Effector memory CD8-positive, alpha-beta T cell (primary cell): ENCODE measurements around the gene VCPKMT.

ENCODE experiments used
- ATAC-seq: fragments of 150-1000 bp; cut with Tn5 transposase; replicated peaks from 2 replicates; pipeline ENCODE4 v1.10.0; 2021; ENCODE audit warnings: mild to moderate bottlenecking, moderate library complexity
- DNase-seq, 3 experiments: peaks; one replicate each; pipeline ENCODE4 v3.0.0; 2021
- H3K27ac Mint-ChIP-seq, 2 donors: one replicate each; pipeline ENCODE4 v1.8.0; 2022; ENCODE audit warnings: mild to moderate bottlenecking in 2 of 2, mixed read lengths in 2 of 2, moderate library complexity in 2 of 2
- H3K27me3 Mint-ChIP-seq, 2 donors: one replicate each; pipeline ENCODE4 v1.8.0; 2022; ENCODE audit warnings: mixed read lengths in 2 of 2
- H3K36me3 Mint-ChIP-seq: one replicate; pipeline ENCODE4 v1.8.0; 2022; ENCODE audit warnings: mild to moderate bottlenecking, moderate library complexity, mixed read lengths; ENCODE audit not compliant: insufficient read depth
- H3K4me1 Mint-ChIP-seq, 2 donors: one replicate each; pipeline ENCODE4 v1.8.0; 2022; ENCODE audit warnings: low read depth in 2 of 2, mixed read lengths in 2 of 2
- H3K4me3 Mint-ChIP-seq, 2 donors: one replicate each; pipeline ENCODE4 v1.8.0; 2022; ENCODE audit warnings: mild to moderate bottlenecking in 2 of 2, mixed read lengths in 2 of 2, moderate library complexity in 2 of 2
- H3K9me3 Mint-ChIP-seq, 2 donors: one replicate each; pipeline ENCODE4 v1.8.0; 2022; ENCODE audit warnings: mixed read lengths in 2 of 2
- total RNA-seq, 9 experiments: gene quantifications; one replicate each; lab custom pipeline; 2026; lab: John Stamatoyannopoulos, UW

VCPKMT gene
- 22.0 to 30.5 (median 28.3) reads per million in 9 experiments for total RNA-seq

GRCh38 chr14:50116181-50116956, at the start of gene VCPKMT:
Gene VCPKMT, minus strand, starts transcription at chr14:50116572. Its CDS starts 20 bp downstream, at chr14:50116552.
- peaks cover 48% of the 10 kb centered on the region for H3K36me3 Mint-ChIP-seq
- H3K27me3 Mint-ChIP-seq, result no peaks in the 10 kb centered on the region
- H3K4me1 Mint-ChIP-seq, result peaks cover 9 to 19% of the 10 kb centered on the region in 2 donors
- ATAC-seq (peak; percentile 97), DNase-seq (peak; percentile 95 to 97 (median 97))
- H3K27ac Mint-ChIP-seq, result peak within 1 kb of the TSS; percentile 96 to 97
- no peaks in the 10 kb centered on the region for H3K9me3 Mint-ChIP-seq
- peak within 1 kb of the TSS; percentile 92 to 93 for H3K4me3 Mint-ChIP-seq

GRCh38 chr14:50156111-50156510, 39.7 kb upstream of the VCPKMT start:
- DNase-seq, result no peak
- H3K27me3 Mint-ChIP-seq, result no peaks in the 10 kb centered on the region
- H3K27ac Mint-ChIP-seq, result no peak overlapping the region
- H3K4me1 Mint-ChIP-seq, result no peaks in the 10 kb centered on the region
- H3K36me3 Mint-ChIP-seq, result peaks cover 39% of the 10 kb centered on the region
- no peaks in the 10 kb centered on the region for H3K9me3 Mint-ChIP-seq
- no peak overlapping the region for H3K4me3 Mint-ChIP-seq
- no peak for ATAC-seq

- no peaks in the 10 kb centered on the region for H3K9me3 Mint-ChIP-seq
- no peak overlapping the region for H3K4me3 Mint-ChIP-seq
- DNase-seq (no peak), ATAC-seq (no peak)
- peak overlapping the region in 1 of 2 donors; percentile 44 for H3K27ac Mint-ChIP-seq
- no peaks in the 10 kb centered on the region for H3K27me3 Mint-ChIP-seq
- H3K36me3 Mint-ChIP-seq, result peaks cover 52% of the 10 kb centered on the region
- H3K4me1 Mint-ChIP-seq, result no peaks in the 10 kb centered on the region
Measured at GRCh38 chr14:50148799-50149198, 32.4 kb upstream of the VCPKMT start.

- Mint-ChIP-seq H3K4me3 (no peak overlapping the region), H3K36me3 (no peaks in the 10 kb centered on the region), H3K9me3 (no peaks in the 10 kb centered on the region), H3K27me3 (no peaks in the 10 kb centered on the region), H3K27ac (no peak overlapping the region), H3K4me1 (no peaks in the 10 kb centered on the region)
- DNase-seq (no peak), ATAC-seq (no peak)
Measured at GRCh38 chr14:50139192-50139591, 22.8 kb upstream of the VCPKMT start.

GRCh38 chr14:50127802-50128201, 11.4 kb upstream of the VCPKMT start:
- Mint-ChIP-seq H3K4me3 (no peak overlapping the region), H3K27me3 (no peaks in the 10 kb centered on the region), H3K36me3 (peaks cover 22% of the 10 kb centered on the region), H3K27ac (peak overlapping the region in 1 of 2 donors; percentile 44), H3K4me1 (no peaks in the 10 kb centered on the region), H3K9me3 (no peaks in the 10 kb centered on the region)
- no peak for DNase-seq
- ATAC-seq, result no peak

- Mint-ChIP-seq H3K27ac (no peak overlapping the region), H3K4me3 (no peak overlapping the region), H3K4me1 (no peaks in the 10 kb centered on the region), H3K36me3 (peaks cover 9% of the 10 kb centered on the region), H3K9me3 (no peaks in the 10 kb centered on the region), H3K27me3 (no peaks in the 10 kb centered on the region)
- no peak for DNase-seq
- no peak for ATAC-seq
Measured at GRCh38 chr14:50123062-50123461, 6.7 kb upstream of the VCPKMT start.

GRCh38 chr14:50122291-50122690, 5.9 kb upstream of the VCPKMT start:
- no peaks in the 10 kb centered on the region for H3K4me1 Mint-ChIP-seq
- no peaks in the 10 kb centered on the region for H3K9me3 Mint-ChIP-seq
- no peak overlapping the region for H3K27ac Mint-ChIP-seq
- no peaks in the 10 kb centered on the region for H3K27me3 Mint-ChIP-seq
- no peak for DNase-seq
- ATAC-seq, result no peak
- H3K4me3 Mint-ChIP-seq, result no peak overlapping the region
- H3K36me3 Mint-ChIP-seq, result peaks cover 12% of the 10 kb centered on the region

- Mint-ChIP-seq H3K4me1 (peaks cover 4 to 6% of the 10 kb centered on the region in 2 donors), H3K36me3 (peaks cover 14% of the 10 kb centered on the region), H3K9me3 (no peaks in the 10 kb centered on the region), H3K4me3 (no peak overlapping the region), H3K27ac (peak overlapping the region in 1 of 2 donors; percentile 15), H3K27me3 (no peaks in the 10 kb centered on the region)
- ATAC-seq (no peak), DNase-seq (no peak)
Measured at GRCh38 chr14:50121486-50121885, 5.1 kb upstream of the VCPKMT start.

- Mint-ChIP-seq H3K9me3 (no peaks in the 10 kb centered on the region), H3K27me3 (no peaks in the 10 kb centered on the region), H3K27ac (no peak overlapping the region), H3K4me1 (peaks cover 9 to 19% of the 10 kb centered on the region in 2 donors), H3K4me3 (no peak overlapping the region), H3K36me3 (peaks cover 39% of the 10 kb centered on the region)
- no peak for ATAC-seq
- no peak for DNase-seq
Measured at GRCh38 chr14:50117456-50117855, 1.1 kb upstream of the VCPKMT start.

- Mint-ChIP-seq H3K36me3 (peaks cover 44% of the 10 kb centered on the region), H3K4me1 (peaks cover 9 to 19% of the 10 kb centered on the region in 2 donors), H3K9me3 (no peaks in the 10 kb centered on the region), H3K4me3 (peak overlapping the region; percentile 92 to 93), H3K27me3 (no peaks in the 10 kb centered on the region), H3K27ac (peak overlapping the region; percentile 96 to 97)
- ATAC-seq (no peak), DNase-seq (no peak)
Measured at GRCh38 chr14:50116966-50117365, 594 bp upstream of the VCPKMT start.

- H3K27me3 Mint-ChIP-seq, result no peaks in the 10 kb centered on the region
- no peaks in the 10 kb centered on the region for H3K9me3 Mint-ChIP-seq
- no peak for ATAC-seq
- peaks cover 65% of the 10 kb centered on the region for H3K36me3 Mint-ChIP-seq
- peaks cover 12 to 23% of the 10 kb centered on the region in 2 donors for H3K4me1 Mint-ChIP-seq
- H3K4me3 Mint-ChIP-seq, result no peak overlapping the region
- H3K27ac Mint-ChIP-seq, result peak overlapping the region; percentile 35 to 76
- no peak for DNase-seq
Measured at GRCh38 chr14:50113381-50114035, 2.9 kb downstream of the VCPKMT start.

GRCh38 chr14:50110323-50111037, 5.9 kb downstream of the VCPKMT start:
- ATAC-seq, result no peak
- DNase-seq, result no peak
- Mint-ChIP-seq H3K4me3 (no peak overlapping the region), H3K9me3 (no peaks in the 10 kb centered on the region), H3K4me1 (peaks cover 3 to 11% of the 10 kb centered on the region in 2 donors), H3K36me3 (peaks cover 61% of the 10 kb centered on the region), H3K27me3 (no peaks in the 10 kb centered on the region), H3K27ac (no peak overlapping the region)

GRCh38 chr14:50109342-50109741, 7.0 kb downstream of the VCPKMT start:
- H3K36me3 Mint-ChIP-seq, result peaks cover 56% of the 10 kb centered on the region
- no peak for ATAC-seq
- no peaks in the 10 kb centered on the region for H3K27me3 Mint-ChIP-seq
- peaks cover 3 to 8% of the 10 kb centered on the region in 2 donors for H3K4me1 Mint-ChIP-seq
- no peaks in the 10 kb centered on the region for H3K9me3 Mint-ChIP-seq
- no peak overlapping the region for H3K4me3 Mint-ChIP-seq
- DNase-seq, result no peak
- H3K27ac Mint-ChIP-seq, result no peak overlapping the region
